HUDEP-2 (cell line): ENCODE measurements around the gene ACSS3.
"Not testable (repeated sequence)": the region's sequence is repeated elsewhere in the genome, so short reads cannot be mapped to it uniquely, and the experiment has no call there.

Experiments used
- DNase-seq, 76 experiments: peaks; one replicate each; lab custom pipeline; 2025; ENCODE audit not compliant: unreplicated experiment in 76 of 76; lab: John Stamatoyannopoulos, UW

ACSS3 gene

GRCh38 chr12:81162391-81163136, 84.7 kb downstream of the ACSS3 start:
- DNase-seq = no peak

GRCh38 chr12:81164827-81165226, 86.9 kb downstream of the ACSS3 start:
- DNase-seq = no peak

GRCh38 chr12:81166790-81167189, 88.9 kb downstream of the ACSS3 start:
- DNase-seq = no peak

GRCh38 chr12:81167694-81168093, 89.8 kb downstream of the ACSS3 start:
- DNase-seq = no peak

- no peak for DNase-seq
These were observed 90.6 kb downstream of the ACSS3 start for GRCh38 chr12:81168445-81168844.

- DNase-seq = no peak
These were observed 92.2 kb downstream of the ACSS3 start for GRCh38 chr12:81170072-81170471.

GRCh38 chr12:81172851-81173250, 95.0 kb downstream of the ACSS3 start:
- DNase-seq = no peak

GRCh38 chr12:81174664-81175063, 96.8 kb downstream of the ACSS3 start:
- no peak for DNase-seq

GRCh38 chr12:81176796-81177195, 98.9 kb downstream of the ACSS3 start:
- DNase-seq = no peak

GRCh38 chr12:81181691-81182090, 103.8 kb downstream of the ACSS3 start:
- DNase-seq = no peak

- DNase-seq = no peak
These were observed 109.8 kb downstream of the ACSS3 start for GRCh38 chr12:81187686-81188085.

- DNase-seq = no peak
These were observed 118.7 kb downstream of the ACSS3 start for GRCh38 chr12:81196595-81196994.

GRCh38 chr12:81200561-81200960, 122.7 kb downstream of the ACSS3 start:
- not testable (repeated sequence) for DNase-seq

- no peak for DNase-seq
These were observed 125.9 kb downstream of the ACSS3 start for GRCh38 chr12:81203671-81204204.

GRCh38 chr12:81205416-81205815, 127.5 kb downstream of the ACSS3 start:
- DNase-seq = no peak

GRCh38 chr12:81206429-81206828, 128.6 kb downstream of the ACSS3 start:
- no peak for DNase-seq

- no peak for DNase-seq
These were observed 129.3 kb downstream of the ACSS3 start for GRCh38 chr12:81207173-81207572.

GRCh38 chr12:81207664-81208063, 129.8 kb downstream of the ACSS3 start:
- peak in 21 of 76 experiments; percentile 1 to 62 (median 21) for DNase-seq

GRCh38 chr12:81208187-81208911, 130.5 kb downstream of the ACSS3 start:
- no peak for DNase-seq

- DNase-seq = no peak
These were observed 131.1 kb downstream of the ACSS3 start for GRCh38 chr12:81209012-81209411.

GRCh38 chr12:81209772-81210225, 131.9 kb downstream of the ACSS3 start:
- peak in 42 of 76 experiments; percentile 0 to 70 (median 39) for DNase-seq

GRCh38 chr12:81211306-81211705, 133.4 kb downstream of the ACSS3 start:
- DNase-seq = no peak
